Kidney (tissue), 14 donors: Measurements from ENCODE around the gene MAPKAP1. TPM values are rescaled to one million over a fixed set of nuclear protein-coding genes. Genes with fewer than 3 reads are reported as not detected.

Source experiments
- DNase-seq, 5 donors: peaks; one replicate each; pipeline ENCODE4 v3.0.0-alpha.2; 2013 to 2020
- FAIRE-seq: peaks from 2 replicates; lab custom pipeline; 2012; peaks lifted over from hg19 to GRCh38; lab: Jason Lieb, UNC
- H3K27ac ChIP-seq, 2 donors: one replicate each; pipeline ENCODE4 v1.7.0; 2013; ENCODE audit warnings: low read depth in 2 of 2, low read length in 2 of 2, inconsistent platforms in 1 of 2
- H3K27me3 ChIP-seq: one replicate; pipeline ENCODE4 v1.7.1; 2013; ENCODE audit warnings: low read length, inconsistent platforms; ENCODE audit not compliant: control insufficient read depth, insufficient read depth
- H3K36me3 ChIP-seq, 3 donors: one replicate each; pipeline versions ENCODE4 v1.7.0 to v1.7.1; 2013; ENCODE audit warnings: low read length in 3 of 3, control low read depth in 1 of 3, inconsistent platforms in 1 of 3; ENCODE audit not compliant: insufficient read depth in 3 of 3, control insufficient read depth in 2 of 3
- H3K4me1 ChIP-seq, 3 donors: one replicate each; pipeline versions ENCODE4 v1.7.0 to v1.7.1; 2013; ENCODE audit warnings: low read length in 3 of 3, inconsistent platforms in 1 of 3, low read depth in 1 of 3; ENCODE audit not compliant: control insufficient read depth in 2 of 3, insufficient read depth in 2 of 3
- H3K4me3 ChIP-seq, 3 donors: one replicate each; pipeline versions ENCODE4 v1.7.0 to v1.8.1; 2013; ENCODE audit warnings: low read length in 3 of 3, control low read depth in 1 of 3, inconsistent platforms in 1 of 3
- H3K9ac ChIP-seq, 3 donors: one replicate each; pipeline versions ENCODE4 v1.7.0 to v1.7.1; 2013; ENCODE audit warnings: low read length in 3 of 3, control low read depth in 1 of 3, inconsistent platforms in 1 of 3
- H3K9me3 ChIP-seq, 3 donors: one replicate each; pipeline versions ENCODE4 v1.7.0 to v1.7.1; 2013; ENCODE audit warnings: low read length in 3 of 3, control low read depth in 1 of 3, inconsistent platforms in 1 of 3; ENCODE audit not compliant: control insufficient read depth in 2 of 3, insufficient read depth in 1 of 3
- intact Hi-C: fragments of 100-400 bp; cut with DNase I; formaldehyde crosslinking; loops from one replicate; pipeline ENCODE4 v1.11.1; 2022
- polyA plus RNA-seq: library from polyadenylated mRNA; stranded (reverse); fragments of 350-450 nt; fragmentation: Illumina TruSeq; extraction: RNeasy Lipid Tissue Mini Kit (QIAGEN cat#74804); gene quantifications from one replicate; pipeline ENCODE4 v1.2.3, GENCODE V29; 2014; ENCODE audit warnings: low read depth, low replicate concordance; ENCODE audit not compliant: insufficient read depth
- total RNA-seq: library from RNA; stranded (reverse); fragmentation: NEBNext Ultra II Directional; extraction: Animal tissue kit (Norgen Biotek cat#: 25700); gene quantifications from one replicate; pipeline ENCODE4 v1.2.1, GENCODE V29; 2021
- TF ChIP-seq, protein P1 (sequence below): IDR thresholded peaks from 3 replicates; pipeline ENCODE4 v1.5.1; 2012; ENCODE audit warnings: mild to moderate bottlenecking, moderate library complexity, borderline replicate concordance; ENCODE audit not compliant: insufficient read depth; ENCODE audit errors: extremely low read depth
- donor health status: control.
- donor health status: control.
- donor health status: control.
- donor health status: control.
- donor health status: control.
- donor health status: DM: yes; HTN: yes; CAD: no.
- donor health status: Normal renal cell carcinoma (clear cell type).

The MAPKAP1 gene
- total and polyA plus RNA-seq, 2 donors from 2014 or later = 70.5 to 99.4 TPM

DNA sequence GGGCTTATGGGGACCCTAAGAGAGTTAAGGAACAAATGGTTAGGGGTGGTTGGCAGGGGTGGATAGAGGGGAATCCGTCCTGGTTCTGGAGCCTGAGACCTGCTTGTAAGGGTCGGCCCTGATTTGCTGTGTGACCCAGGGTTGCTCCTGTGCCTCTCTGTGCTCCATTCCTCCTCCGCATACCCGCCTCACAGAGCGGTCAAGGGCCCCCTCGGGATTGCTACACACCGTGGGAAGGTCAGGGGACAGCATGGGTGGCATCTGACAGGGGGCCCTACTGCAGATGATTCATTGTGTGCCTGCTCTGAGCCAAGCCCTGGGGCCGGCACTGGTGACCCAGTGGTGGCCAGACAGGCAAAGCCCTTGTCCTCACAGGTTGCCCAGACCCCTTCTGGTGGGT, 283.0 kb downstream of the MAPKAP1 start:
- FAIRE-seq = no peak
- DNase-seq = no peak
- Histone ChIP-seq H3K4me3 (no peak overlapping the region), H3K9ac (no peak overlapping the region), H3K27ac (no peak overlapping the region), H3K9me3 (no peaks in the 10 kb centered on the region), H3K4me1 (no peaks in the 10 kb centered on the region), H3K27me3 (no peaks in the 10 kb centered on the region), H3K36me3 (no peaks in the 10 kb centered on the region)
- TF ChIP-seq, protein P1, sequence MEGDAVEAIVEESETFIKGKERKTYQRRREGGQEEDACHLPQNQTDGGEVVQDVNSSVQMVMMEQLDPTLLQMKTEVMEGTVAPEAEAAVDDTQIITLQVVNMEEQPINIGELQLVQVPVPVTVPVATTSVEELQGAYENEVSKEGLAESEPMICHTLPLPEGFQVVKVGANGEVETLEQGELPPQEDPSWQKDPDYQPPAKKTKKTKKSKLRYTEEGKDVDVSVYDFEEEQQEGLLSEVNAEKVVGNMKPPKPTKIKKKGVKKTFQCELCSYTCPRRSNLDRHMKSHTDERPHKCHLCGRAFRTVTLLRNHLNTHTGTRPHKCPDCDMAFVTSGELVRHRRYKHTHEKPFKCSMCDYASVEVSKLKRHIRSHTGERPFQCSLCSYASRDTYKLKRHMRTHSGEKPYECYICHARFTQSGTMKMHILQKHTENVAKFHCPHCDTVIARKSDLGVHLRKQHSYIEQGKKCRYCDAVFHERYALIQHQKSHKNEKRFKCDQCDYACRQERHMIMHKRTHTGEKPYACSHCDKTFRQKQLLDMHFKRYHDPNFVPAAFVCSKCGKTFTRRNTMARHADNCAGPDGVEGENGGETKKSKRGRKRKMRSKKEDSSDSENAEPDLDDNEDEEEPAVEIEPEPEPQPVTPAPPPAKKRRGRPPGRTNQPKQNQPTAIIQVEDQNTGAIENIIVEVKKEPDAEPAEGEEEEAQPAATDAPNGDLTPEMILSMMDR = no peak
- intact Hi-C loops = no loop called here

DNA sequence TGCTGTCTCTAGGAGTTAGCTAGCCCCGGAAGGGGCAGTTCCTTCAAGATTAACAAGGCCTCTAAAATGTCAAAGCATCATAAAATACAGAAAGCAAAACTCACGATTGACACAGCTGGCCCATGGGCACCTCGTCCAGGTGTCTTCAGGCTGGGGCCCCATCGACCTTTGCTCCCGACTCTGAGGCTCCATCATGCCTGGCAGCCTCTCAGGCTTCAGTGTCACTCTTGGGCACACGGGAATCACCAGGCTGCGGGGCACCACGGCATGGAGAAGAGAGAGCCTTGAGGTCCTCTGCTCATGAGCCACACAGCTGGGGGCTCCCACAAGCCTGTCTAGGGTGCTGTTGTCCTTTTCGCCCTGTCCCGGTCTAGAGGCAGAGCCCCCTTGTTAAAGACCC, 284.2 kb downstream of the MAPKAP1 start:
- H3K4me1 ChIP-seq = no peaks in the 10 kb centered on the region
- H3K27me3 ChIP-seq = no peaks in the 10 kb centered on the region
- H3K4me3 ChIP-seq = no peak overlapping the region
- no peaks in the 10 kb centered on the region for H3K9me3 ChIP-seq
- intact Hi-C loops = no loop called here
- H3K27ac ChIP-seq = no peak overlapping the region
- H3K9ac ChIP-seq = no peak overlapping the region
- H3K36me3 ChIP-seq = no peaks in the 10 kb centered on the region
- TF ChIP-seq, protein P1 = no peak
- DNase-seq (no peak), FAIRE-seq (no peak)

DNA sequence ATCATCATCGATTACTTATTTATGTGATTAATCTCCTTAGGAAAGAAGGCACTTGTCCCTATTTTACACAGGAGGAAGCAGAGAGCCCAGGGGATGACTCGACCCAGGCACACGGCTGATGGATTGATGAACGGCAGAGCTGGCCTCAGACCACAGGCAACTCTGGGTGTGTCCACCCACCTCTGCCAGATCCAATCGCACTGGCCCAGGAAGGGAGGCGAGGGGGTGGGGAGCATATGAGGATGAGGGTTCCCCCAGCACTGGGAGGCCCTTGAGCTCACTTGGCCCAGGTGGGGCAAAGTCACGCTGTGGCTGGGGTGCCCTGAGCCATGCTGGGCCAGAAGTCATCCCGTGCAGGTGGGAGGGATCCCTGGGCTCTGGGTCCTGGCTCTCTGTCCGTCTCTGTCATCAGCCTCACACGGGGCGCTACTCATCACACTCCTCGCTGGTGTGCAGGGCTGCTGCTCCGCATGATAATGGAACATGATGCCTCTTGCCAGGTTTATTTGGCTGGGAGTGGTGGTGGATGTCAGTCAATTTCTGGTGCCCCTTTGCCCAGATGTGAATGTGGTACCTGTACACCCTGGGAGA, 285.3 kb downstream of the MAPKAP1 start:
- DNase-seq = peak in 1 of 5 donors; percentile 61
- TF ChIP-seq, protein P1 = no peak
- intact Hi-C loops = no loop called here

DNA sequence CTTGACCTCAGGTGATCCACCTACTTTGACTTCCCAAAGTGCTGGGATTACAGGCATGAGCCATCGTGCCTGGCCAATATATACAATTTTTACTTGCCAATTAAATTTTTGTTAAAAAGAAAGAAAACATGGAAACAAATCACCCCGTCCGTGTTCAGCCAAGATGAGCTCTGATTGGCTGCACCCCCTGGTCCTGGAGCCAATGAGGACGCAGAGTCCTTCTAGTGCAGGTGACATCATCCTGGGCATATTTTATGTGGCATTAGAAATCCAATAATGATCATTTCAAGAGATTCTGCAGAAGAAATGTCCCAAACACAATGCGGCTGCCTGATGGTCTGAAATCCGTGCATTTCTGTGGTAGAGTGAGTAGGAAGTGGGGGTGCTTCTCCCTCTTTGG, 285.8 kb downstream of the MAPKAP1 start:
- TF ChIP-seq, protein P1 = no peak

More for the DNA sequence above, 285.3 kb downstream of the MAPKAP1 start:
- no peak overlapping the region for H3K4me3 ChIP-seq
- H3K36me3 ChIP-seq = no peaks in the 10 kb centered on the region
- no peak overlapping the region for H3K27ac ChIP-seq
- H3K9ac ChIP-seq = no peak overlapping the region
- no peaks in the 10 kb centered on the region for H3K9me3 ChIP-seq
- FAIRE-seq = no peak
- no peaks in the 10 kb centered on the region for H3K27me3 ChIP-seq
- H3K4me1 ChIP-seq = no peaks in the 10 kb centered on the region

More for the DNA sequence above, 285.8 kb downstream of the MAPKAP1 start:
- no peak overlapping the region for H3K9ac ChIP-seq
- H3K36me3 ChIP-seq = no peaks in the 10 kb centered on the region
- no peaks in the 10 kb centered on the region for H3K27me3 ChIP-seq
- intact Hi-C loops = no loop called here
- H3K4me3 ChIP-seq = no peak overlapping the region
- no peak overlapping the region for H3K27ac ChIP-seq
- DNase-seq (peak in 1 of 5 donors; percentile 25), FAIRE-seq (no peak)
- H3K4me1 ChIP-seq = no peaks in the 10 kb centered on the region
- no peaks in the 10 kb centered on the region for H3K9me3 ChIP-seq
